ENCODE data around the gene LPP. TPM values are rescaled to one million over a fixed set of nuclear protein-coding genes. Genes with fewer than 3 reads are reported as not detected.

The LPP gene
- total RNA-seq, 1 donor from 2014 or later, result 132 TPM

GRCh38 chr3:188853856-188854771, 700.2 kb downstream of the LPP start:
- Mint-ChIP-seq H3K27ac (no peak overlapping the region), H3K27me3 (ENCODE audit: low read depth) (no peaks in the 10 kb centered on the region), H3K4me3 (no peak overlapping the region), H3K9me3 (no peaks in the 10 kb centered on the region), H3K4me1 (peaks cover 15% of the 10 kb centered on the region), H3K36me3 (no peaks in the 10 kb centered on the region)
- TF ChIP-seq CTCF (IDR thresholded peaks at IDR 0.05; ENCODE audit: unreplicated experiment), result no peak
- DNase-seq (ENCODE audit: low spot score in 2 of 2, unreplicated experiment in 2 of 2), result no peak

GRCh38 chr3:188854772-188855149, 700.8 kb downstream of the LPP start:
- no peak overlapping the region for H3K27ac Mint-ChIP-seq
- H3K9me3 Mint-ChIP-seq, result no peaks in the 10 kb centered on the region
- no peaks in the 10 kb centered on the region for H3K36me3 Mint-ChIP-seq
- H3K4me1 Mint-ChIP-seq, result peaks cover 18% of the 10 kb centered on the region
- H3K27me3 Mint-ChIP-seq (ENCODE audit: low read depth), result no peaks in the 10 kb centered on the region
- no peak for TF ChIP-seq CTCF (IDR thresholded peaks at IDR 0.05; ENCODE audit: unreplicated experiment)
- H3K4me3 Mint-ChIP-seq, result no peak overlapping the region
- no peak for DNase-seq (ENCODE audit: low spot score in 2 of 2, unreplicated experiment in 2 of 2)

GRCh38 chr3:188855675-188856074, 701.7 kb downstream of the LPP start:
- TF ChIP-seq CTCF (IDR thresholded peaks at IDR 0.05; ENCODE audit: unreplicated experiment), result no peak
- Mint-ChIP-seq H3K27ac (no peak overlapping the region), H3K9me3 (peaks cover under 1% of the 10 kb centered on the region), H3K27me3 (ENCODE audit: low read depth) (no peaks in the 10 kb centered on the region), H3K4me3 (no peak overlapping the region), H3K4me1 (peaks cover 19% of the 10 kb centered on the region), H3K36me3 (no peaks in the 10 kb centered on the region)
- no peak for DNase-seq (ENCODE audit: low spot score in 2 of 2, unreplicated experiment in 2 of 2)

GRCh38 chr3:188860147-188860546, 706.2 kb downstream of the LPP start:
- Mint-ChIP-seq H3K27ac (no peak overlapping the region), H3K4me3 (no peak overlapping the region), H3K27me3 (ENCODE audit: low read depth) (no peaks in the 10 kb centered on the region), H3K36me3 (no peaks in the 10 kb centered on the region), H3K9me3 (peaks cover 4% of the 10 kb centered on the region), H3K4me1 (peaks cover 36% of the 10 kb centered on the region)
- no peak for DNase-seq (ENCODE audit: low spot score in 2 of 2, unreplicated experiment in 2 of 2)
- no peak for TF ChIP-seq CTCF (IDR thresholded peaks at IDR 0.05; ENCODE audit: unreplicated experiment)

GRCh38 chr3:188861842-188862744, 708.1 kb downstream of the LPP start:
- H3K36me3 Mint-ChIP-seq, result peaks cover 10% of the 10 kb centered on the region
- no peak overlapping the region for H3K4me3 Mint-ChIP-seq
- no peak overlapping the region for H3K27ac Mint-ChIP-seq
- TF ChIP-seq CTCF (IDR thresholded peaks at IDR 0.05; ENCODE audit: unreplicated experiment), result no peak
- H3K27me3 Mint-ChIP-seq (ENCODE audit: low read depth), result no peaks in the 10 kb centered on the region
- peaks cover 4% of the 10 kb centered on the region for H3K9me3 Mint-ChIP-seq
- H3K4me1 Mint-ChIP-seq, result peaks cover 36% of the 10 kb centered on the region
- no peak for DNase-seq (ENCODE audit: low spot score in 2 of 2, unreplicated experiment in 2 of 2)

Data from mesothelial cell of epicardium (in vitro differentiated cells).